Hematopoietic multipotent progenitor cell treated with erythropoietin and hydrocortisone succinate and interleukin-3 and kit ligand, for 17 days (in vitro differentiated cells): ENCODE results near the gene RPP14.
A peak's percentile ranks its signal among the peaks of the same experiment; 100 is the strongest.
"Not testable (repeated sequence)": the region's sequence is repeated elsewhere in the genome, so short reads cannot be mapped to it uniquely, and the experiment has no call there.

Experiments used
- DNase-seq: peaks from one replicate; pipeline ENCODE4 v3.0.0-alpha.2; 2015; ENCODE audit warnings: low spot score

RPP14 gene

DNA sequence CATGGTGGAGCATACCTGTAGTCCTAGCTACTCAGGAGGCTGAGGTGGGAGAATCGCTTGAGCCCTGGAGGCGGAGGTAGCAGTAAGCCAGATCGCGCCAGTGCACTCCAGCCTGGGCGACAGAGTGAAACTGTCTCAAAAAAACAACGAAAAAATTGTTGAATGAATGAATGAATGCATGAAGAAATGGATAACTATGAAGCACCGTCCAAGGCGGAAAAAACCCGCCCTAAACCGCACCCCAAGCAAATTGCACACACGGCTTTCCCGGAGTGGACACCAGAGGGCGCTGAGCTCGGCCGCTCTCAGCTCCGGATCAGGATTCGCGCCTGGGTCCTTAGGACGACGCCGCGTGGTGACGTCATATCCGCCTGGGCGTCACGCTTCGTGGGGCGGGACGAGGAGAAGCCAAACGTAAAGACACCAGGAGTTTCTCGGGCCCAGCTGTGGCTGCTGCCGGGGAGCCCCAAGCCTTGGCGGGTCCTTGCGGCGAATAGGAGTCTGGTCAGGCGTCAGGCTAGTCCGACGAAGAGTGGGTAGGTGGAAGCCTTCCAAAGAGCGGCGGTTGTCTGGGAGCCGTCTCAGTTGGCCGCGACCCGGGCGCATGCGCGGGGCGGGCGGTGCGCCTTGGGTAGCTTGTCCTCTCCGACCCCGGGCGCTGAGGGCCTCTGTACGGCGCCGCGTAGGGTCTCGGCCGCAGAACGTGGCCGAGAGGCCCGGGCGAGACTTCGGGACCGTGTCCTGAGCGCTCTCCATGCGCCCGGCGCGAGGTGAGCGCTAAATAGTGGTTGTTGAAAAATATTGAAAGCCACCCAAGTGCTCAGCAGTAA is at the start of gene RPP14, which contains the start of gene HTD2:
Gene RPP14, plus strand, starts transcription at position 364 of the 830 bp plus-strand sequence. CDS start 4,085 bp downstream, outside the sequence.
Gene HTD2, plus strand, starts transcription at position 639 of the 830 bp plus-strand sequence. CDS start 11,094 bp downstream, outside the sequence.
- DNase-seq: peak; percentile 99

DNA sequence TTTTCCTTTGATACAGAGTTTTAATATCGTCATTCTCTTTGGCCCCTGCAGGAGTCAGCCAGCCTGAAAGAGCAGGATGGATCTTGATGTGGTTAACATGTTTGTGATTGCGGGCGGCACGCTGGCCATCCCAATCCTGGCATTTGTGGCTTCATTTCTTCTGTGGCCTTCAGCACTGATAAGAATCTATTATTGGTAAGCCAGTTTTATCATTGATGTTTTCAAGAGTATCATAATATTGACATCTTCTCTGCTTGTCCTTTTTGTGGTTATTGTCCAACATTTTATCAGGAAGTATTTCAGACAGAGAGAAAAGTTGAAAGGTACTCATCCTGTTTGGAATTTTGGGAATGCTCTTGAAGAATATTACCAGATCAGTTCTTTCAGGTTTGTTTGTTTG is 49.5 kb upstream of the RPP14 start:
- no peak for DNase-seq

DNA sequence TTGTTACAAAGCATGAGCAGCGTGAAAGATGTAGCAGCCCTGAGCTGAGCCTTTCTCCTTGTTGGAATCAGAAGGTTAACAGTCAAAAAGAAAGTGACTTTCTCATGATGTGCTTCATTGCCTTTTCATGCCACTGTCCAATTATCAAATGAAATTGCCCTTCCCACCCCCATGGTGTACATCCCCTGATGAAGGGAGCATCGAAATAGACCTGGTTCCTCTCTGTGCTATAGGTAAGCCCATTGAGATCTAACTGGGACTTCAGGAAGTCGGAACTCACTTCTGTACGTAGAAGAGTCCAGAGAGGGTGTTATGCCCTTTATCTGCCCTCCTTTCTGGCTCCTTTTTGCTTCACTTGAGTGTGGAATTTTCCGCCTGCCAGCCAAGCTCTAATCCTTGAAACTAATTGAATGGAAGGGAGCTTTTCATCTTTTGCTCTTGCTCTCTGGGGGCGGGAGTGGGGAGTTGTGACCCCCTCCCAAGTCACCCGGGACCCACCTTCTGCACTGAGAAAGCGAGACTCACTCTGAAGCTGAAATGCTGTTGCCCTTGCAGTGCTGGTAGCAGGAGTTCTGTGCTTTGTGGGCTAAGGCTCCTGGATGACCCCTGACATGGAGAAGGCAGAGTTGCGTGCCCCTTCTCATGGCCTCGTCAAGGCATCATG is 47.5 kb upstream of the RPP14 start:
- DNase-seq: no peak

DNA sequence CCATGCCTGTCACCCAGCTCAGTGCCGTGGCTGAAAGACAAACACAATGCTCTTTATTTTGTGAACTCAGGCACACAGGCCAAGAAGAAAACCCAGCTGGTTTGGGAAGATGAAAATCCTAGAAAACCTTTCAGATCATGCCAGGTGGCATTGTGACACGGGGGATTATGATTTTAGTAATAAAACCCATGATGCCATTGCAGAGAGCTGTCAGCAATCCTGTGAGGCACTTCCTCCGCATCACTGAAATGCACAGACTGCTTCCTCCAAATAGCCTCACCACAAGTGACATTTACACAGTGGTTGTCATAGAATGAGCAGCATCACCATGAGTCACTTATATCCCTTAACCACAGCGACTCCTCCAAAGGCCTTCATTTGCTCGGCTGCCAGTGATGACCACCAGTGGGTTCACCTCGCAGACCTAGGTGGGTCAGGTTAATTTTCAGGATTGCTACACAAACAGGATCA is 45.7 kb upstream of the RPP14 start:
- no peak for DNase-seq

DNA sequence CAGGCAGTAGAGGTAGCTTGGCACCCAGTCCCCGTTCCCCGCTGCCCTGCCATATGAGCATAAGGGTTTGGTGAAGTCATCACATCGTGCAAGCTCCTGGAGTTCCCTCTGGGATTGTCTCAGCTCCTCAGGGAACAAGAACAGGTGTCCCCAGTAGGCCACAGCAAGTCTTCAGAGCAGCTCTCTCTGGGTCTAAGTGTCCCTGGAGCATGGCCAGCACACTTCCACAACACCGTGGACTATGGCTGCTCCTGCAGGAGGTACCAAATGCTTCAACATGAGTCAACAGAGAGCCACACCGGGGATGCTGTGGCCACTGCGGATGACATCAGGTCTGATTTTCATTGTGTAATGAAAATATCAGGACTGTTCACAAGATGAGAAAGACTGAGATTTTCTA is 45.3 kb upstream of the RPP14 start:
- no peak for DNase-seq

DNA sequence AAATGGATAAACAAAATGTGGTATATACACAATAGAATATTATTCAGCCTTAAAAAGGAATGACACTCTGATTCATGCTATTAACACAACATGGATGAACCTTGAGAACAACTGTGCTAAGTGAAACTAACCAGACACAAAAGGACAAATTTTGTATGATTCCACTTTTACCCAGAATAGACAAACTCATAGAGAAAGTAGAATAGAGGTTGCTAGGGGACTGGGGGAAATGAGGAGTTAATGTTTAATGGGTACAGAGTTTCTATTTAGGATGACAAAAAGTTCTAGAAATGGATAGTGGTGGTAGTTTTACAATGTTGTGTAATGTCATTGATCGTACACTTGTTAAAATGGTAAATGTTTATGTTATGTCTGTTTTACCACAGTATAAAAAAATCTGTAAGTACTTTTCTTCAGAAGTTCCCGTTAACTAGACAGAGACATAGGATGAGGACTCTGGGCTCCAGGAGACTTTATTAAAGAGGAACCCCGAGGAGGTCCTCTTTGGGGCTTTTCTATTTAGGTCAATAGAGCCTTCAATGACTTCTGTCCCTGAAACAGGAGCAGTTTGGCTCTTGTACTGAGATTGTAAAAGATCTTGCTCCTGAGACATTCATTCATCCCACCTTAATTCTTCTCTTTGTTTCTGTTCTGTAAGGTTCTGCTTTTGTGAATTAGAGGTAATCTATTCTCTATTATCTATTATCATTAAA is 43.9 kb upstream of the RPP14 start:
- no peak for DNase-seq

DNA sequence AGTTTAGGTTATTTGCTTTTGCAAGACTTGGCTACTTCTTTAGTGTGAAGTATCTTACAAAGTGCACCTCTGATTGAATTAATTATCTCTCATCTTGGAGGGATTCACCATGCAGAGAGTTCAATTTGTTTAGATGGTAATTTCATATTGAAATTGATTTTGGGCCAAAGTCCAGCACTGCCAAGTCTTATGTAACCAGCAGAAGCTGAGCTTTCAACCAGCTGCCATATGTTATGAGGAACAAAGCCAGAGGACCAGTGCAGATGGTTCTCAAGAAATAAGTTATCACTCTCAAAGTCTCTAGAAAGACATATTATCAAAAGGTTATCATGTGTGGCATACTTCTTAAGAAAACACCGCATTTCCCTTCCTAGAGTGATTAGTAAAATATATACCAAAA is 39.5 kb upstream of the RPP14 start:
- DNase-seq: no peak

DNA sequence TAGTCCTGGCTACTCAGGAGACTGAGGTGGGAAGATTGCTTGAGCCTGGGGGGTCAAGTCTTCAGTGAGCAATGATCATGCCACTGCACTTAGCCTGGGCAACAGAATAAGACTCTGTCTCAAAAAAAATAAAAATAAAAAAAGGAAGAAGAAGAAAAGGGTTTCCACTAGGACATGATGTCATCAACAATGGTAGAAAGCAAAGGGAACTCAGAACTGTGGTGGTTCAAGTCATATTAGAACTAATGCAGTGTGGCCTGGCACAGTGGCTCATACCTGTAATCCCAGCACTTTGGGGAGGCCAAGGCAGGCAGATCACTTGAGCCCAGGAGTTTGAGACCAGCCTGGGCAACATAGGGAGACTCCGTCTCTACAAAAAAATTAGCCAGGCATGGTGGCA is 38.5 kb upstream of the RPP14 start:
- DNase-seq: not testable (repeated sequence)

DNA sequence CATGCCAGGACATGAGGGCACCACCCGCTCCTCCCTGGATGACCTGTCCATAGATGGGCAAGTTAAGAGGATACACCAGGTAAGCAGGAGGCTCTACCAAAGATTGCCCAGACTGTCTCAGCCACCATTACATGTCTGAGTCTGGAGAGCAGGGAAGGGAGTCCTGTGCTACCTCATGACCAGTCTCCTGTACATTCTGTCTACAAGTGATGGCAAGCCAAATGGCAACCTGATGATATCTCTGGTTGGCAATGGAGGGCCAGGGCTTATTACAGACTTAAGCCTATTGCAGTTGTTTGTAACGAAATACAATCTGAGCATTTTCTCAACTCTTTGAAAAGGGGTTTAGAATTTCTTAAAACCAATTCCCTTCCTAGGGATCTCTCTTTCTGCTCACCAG is 36.7 kb upstream of the RPP14 start:
- no peak for DNase-seq

DNA sequence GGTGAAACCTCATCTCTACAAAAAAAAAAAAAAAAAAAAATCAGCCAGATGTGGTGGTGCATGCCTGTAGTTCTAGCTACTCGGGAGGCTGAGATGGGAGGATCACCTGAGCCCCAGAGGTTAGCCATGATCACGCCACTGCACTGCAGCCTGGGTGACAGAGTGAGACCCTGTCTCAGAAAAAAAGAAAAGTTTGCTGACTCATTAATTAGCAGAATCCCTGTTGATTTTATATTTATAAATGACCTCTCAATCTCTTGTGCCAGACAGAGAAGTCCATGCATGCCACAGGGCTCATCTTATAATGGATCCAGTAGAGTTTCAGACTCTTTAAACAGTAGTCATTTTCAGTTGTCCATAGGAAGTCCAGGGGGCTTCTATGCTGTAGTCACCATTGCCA is 35.6 kb upstream of the RPP14 start:
- no peak for DNase-seq

DNA sequence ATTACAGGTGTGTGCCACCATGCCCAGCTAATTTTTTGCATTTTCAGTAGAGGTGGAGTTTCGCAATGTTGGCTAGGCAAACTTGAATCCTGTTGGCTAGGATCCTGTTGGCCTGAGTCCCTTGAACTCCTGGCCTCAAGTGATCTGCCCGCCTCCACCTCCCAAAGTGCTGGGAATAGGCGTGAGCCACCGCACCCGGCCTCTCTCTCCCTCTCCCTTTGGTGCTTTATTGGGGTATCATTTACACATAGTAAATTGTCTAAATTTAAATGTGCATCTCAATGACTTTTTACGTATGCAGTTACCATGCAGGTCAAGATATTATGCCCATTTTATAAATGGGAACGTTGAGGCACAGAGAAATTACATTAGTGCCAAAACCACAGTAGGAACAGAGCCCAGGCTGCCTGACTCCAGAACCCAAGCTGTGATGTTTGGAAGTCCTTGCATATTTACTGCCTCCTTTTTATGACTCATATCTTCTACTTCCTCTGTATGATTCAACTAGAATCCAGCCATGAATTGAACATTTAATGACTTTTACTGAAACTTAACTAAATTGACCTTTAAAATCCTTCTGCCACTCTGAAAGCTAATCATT is 34.0 kb upstream of the RPP14 start:
- DNase-seq: no peak

DNA sequence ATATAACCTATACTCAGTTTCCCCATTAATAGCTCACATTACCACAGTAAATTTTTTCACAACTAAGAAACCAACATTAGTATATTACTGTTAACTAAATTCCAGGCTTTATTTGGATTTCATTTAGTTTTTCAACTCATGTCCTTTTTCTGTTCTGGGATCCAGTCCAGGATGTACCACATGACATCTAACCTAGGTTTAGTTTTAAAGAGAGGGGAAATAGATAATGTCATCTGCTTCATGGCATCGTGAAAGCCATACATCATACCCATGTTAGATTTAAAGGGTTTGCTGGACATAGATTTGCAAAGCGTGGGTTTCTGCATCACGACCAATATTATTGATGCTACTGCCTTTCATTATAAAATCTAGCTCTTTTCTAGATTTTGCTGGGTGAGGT is 33.2 kb upstream of the RPP14 start:
- DNase-seq: no peak

DNA sequence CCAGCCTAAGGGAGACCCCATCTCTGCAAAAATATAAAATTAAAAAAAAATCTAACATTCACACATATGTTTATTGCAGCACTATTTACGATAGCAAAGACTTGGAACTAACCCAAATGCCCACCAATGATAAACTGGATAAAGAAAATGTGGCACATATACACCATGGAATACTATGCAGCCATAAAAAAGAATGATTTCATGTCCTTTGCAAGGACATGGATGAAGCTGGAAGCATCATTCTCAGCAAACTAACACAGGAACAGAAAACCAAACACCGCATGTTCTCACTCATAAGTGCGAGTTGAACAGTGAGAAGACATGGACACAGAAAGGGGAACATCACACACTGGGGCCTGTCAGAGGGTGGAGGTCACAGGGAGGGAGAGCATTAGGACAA is 32.7 kb upstream of the RPP14 start:
- DNase-seq: not testable (repeated sequence)

DNA sequence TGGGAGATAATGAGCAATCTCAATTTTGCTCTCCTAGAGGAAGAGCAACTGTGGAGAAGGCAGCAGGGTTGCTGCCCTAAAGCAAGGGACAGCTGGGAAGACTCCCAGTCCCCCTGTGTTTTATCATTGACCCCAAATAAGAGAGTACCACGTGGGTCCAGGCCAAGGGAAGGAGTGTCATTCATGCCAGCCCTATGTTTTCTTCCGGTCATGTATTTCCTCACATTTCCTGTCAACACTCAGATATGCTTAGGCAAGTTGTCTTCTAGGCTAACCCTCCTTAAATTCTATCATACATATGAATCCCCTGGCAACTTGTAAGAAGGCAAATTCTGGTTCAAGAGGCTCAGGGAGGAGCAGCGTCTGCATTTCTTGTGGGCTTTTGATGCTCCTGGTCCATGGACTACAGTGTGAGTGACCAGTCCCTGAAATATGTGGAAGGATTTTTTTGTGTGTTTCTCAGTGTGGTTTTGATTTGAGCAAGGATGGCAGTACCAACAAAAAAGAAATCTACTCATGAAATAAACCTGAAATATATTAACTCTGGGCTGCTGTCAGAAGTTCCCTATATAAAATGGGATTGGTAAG is 31.9 kb upstream of the RPP14 start:
- DNase-seq: no peak

DNA sequence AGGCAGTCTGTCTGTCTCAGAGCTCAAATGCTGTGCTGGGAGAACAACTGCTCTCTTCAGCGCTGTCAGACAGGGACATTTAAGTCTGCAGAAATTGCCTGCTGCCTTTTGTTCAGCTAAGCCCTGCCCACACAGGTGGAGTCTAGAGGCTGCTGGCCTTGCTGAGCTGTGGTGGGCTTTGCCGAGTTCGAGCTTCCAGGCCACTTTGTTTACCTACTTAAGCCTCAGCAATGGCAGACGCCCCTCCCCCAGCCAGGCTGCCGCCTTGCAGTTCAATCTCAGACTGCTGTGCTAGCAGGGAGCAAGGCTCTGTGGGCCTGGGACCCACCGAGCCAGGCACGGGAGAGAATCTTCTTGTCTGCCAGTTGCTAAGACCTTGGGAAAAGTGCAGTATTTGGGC is 25.0 kb upstream of the RPP14 start:
- DNase-seq: no peak

DNA sequence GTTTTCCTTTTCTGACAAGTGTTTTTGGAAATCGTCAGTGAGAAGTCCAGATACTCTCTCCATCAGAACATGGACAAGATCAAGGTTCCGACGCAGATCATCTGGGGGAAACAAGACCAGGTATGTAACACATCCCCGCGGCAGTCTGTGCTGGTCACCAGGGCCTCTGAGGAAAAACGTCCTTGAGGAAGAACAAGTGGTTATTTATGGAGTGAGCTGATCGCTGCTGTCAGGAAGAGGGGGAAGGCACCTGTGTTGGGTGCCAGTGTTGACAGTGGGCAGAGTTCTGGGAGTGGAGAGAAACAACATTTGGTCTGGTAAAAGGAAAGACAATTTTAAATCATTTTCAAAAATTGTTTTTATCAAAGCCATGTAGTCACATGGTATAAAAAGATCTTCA is 20.7 kb upstream of the RPP14 start:
- DNase-seq: no peak

DNA sequence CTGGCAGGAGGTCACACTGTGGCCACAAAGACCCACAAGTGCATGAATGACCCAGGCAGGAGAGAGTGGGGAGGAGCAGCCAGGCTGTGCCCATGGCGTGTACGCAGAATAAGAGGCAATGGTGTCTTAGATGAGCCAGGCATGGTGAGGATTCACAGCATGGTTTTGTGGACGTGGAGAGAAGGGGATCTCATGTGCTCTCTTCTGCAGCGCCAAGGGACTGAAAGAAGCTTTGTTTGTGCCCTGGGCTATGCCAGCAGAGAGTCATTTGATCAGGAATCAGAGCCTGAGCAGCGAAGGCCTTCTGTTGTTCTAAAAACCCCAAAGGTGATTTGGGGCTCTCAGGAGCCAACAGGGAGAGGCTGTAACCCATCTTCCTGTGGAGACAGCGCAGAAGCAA is 18.7 kb upstream of the RPP14 start:
- no peak for DNase-seq

DNA sequence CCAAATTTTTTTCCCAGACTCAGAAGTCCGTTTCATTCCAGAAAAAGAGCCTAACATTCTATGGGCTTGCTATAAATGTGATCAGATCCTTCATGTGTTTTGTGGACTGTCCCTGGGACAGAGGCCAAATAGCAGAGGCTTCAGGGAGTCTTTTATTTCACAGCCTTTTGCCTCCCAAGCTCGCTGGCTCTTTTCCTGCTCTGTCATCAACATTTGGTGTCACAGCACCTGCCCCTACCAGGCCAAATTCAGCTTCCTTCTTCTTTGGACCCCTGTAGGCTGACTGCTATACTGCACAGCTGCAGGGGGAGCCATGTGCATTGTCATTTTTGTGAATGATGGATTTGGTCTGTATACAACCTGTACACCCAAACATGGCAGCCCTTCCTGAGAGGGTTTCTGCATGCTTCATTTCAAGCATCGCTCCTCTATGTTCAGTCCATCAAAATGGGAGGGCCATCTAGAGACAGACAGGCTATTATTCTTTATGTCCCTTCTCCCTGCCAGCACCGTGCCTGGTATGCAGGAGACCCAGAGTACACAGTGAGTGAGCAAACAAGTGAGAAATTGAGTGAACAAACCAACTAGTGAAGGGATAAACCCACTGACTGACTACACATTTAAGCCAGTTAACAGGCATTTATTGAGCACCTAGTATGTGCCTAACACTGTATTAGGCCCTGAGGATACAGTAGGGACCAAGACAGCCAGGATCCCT is 17.9 kb upstream of the RPP14 start:
- DNase-seq: no peak

DNA sequence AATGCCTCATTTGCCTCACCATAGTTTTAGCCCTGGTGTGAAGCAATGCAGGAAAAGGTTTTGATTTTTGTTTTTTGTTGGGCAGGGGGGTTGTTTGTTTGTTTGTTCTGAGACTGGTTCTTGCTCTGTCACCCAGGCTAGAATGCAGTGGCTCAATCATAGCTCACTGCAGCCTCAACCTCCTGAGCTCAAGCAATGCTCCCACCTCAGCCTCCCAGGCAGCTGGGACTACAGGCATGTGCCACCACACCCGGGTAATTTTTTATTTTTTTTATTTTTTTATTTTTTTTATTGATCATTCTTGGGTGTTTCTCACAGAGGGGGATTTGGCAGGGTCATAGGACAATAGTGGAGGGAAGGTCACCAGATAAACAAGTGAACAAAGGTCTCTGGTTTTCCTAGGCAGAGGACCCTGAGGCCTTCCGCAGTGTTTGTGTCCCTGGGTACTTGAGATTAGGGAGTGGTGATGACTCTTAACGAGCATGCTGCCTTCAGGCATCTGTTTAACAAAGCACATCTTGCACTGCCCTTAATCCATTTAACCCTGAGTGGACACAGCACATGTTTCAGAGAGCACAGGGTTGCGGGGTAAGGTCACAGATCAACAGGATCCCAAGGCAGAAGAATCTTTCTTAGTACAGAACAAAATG is 17.0 kb upstream of the RPP14 start:
- DNase-seq: not testable (repeated sequence)

DNA sequence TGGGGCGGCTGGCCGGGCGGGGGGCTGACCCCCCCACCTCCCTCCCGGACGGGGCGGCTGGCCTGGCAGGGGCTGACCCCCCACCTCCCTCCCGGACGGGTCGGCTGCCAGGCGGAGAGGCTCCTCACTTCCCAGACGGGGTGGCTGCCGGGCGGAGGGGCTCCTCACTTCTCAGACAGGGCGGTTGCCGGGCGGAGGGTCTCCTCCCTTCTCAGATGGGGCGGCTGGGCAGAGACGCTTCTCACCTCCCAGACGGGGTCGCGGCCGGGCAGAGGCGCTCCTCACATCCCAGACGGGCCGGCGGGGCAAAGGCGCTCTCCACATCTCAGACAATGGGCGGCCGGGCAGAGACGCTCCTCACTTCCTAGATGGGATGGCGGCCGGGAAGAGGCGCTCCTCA is 15.6 kb upstream of the RPP14 start:
- not testable (repeated sequence) for DNase-seq
